SIG-M5 (cell line): ENCODE results near the gene RABGAP1.

Experiments used
- DNase-seq: peaks from one replicate; lab custom pipeline; 2025; lab: John Stamatoyannopoulos, UW

Gene RABGAP1

DNA sequence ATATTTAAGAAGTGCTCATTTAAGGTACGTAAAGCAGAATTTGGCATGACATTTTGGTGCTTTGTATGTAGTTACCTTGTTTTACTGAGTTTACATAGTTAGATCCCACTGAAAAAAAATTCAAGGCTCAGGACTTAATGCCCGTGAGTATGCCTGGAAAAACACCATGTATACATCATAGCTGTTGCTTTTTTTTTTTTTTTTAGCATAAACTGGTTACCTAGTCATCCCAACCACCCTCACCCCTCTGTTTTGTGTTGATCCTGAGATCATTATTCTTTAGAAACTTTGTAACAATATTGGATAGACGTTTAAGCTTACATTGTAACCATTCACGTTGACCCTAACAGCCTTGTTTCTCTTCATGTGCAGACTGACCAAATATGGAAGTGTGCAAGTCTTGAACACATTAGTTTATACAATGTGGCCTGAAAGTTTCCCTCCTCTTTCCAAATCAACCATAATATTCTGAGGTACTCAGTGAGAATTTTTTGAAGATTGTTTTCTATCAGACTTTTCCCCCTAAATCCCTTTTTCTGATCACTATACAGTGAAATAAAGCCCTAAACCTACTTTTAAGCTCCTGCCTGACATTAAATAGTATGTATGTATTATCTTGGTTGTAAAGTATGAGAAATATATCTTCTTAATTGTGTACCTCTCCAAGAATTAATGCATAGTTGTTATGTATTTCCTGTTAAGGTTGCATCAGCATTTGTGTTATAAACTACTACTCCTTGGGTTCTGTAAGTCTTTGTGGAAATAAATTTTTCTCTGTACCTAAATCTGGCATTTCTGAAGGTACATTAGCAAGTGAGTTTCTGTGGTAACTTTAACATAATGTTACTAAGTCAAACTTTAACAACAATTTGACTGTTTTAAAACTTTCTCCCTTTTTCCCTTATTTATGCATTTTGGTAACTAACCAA, 4.4 kb downstream of the RABGAP1 start:
- no peak for DNase-seq

DNA sequence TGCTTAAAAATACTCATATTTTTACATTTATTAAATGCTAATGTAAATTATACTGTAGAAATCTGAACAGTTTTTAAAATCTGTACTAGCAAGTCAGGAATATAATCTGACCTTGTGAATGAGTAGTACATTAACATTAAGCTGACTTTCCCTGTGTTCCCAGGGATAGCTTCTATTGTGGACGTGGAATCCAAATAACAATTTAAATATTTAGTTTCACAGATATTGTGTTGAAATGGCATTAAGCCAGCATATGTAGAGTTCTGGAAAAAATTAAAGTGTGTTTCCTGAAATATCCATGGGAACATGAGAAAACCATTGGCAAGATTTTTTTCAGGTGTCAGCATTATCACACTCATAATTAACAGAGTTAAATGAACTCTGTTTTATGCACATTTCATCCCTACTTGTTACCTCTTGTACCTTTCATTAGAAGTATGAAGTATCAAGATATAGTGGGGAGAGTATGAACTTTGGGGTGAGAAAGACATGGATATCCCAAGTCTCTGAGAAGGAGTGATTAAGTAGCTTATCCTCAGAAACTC, 5.7 kb downstream of the RABGAP1 start:
- no peak for DNase-seq

DNA sequence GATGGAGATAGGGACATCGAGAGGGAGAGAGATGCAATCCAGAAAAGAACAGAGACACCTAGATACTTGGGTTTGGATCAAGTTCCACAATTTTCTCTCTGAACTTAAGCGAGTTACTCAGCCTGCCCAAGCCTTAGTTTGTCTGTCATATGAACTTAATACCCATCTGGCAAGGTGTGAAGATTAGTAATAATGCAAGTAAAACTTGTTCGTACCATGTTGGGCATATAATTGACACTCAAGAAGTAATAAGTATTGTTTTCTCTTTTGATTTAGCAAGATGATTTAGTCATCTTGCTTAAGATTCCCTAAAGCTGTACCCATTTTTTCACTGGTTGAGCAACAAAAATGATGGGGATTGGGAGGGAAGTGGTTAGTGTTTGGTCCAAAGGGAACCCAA, 7.5 kb downstream of the RABGAP1 start:
- DNase-seq, result no peak

DNA sequence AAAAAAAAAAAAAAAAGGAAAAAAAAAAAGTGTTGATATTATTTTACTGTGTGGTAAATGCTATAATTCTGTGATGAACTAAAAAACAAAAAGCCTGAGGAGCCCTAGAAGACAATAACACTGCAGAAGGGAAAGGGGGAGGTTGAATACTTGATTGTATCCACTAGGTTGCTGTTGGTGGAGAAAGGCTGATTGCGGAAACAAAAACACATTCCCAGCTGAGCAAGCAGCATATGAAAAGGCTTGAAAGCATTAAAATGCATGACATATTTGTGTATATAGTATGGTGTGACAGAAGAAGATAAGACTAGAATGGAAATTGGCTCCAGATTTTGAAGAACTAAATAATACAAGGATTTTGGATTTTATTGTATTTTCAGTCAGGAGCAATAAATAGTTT, 8.9 kb downstream of the RABGAP1 start:
- DNase-seq, result no peak

DNA sequence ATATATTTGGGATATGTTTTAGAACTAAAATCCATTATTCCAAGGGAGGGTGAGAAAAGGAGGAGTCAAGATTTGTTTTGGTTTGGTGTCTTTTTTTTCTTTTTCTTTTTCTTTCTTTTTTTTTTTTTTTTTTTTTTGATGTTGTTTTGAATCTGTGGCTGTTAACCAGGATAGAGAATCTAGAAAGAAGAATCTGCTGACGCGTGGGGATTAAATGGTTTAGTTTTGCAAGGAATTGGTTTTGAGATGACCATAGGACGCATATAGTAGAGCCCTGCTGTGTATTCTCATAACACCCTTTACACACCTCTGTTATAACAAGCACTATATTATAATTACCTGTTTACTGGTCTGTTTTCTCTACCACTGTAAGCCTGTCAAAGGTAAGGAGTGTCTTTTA, 9.4 kb downstream of the RABGAP1 start:
- no peak for DNase-seq

DNA sequence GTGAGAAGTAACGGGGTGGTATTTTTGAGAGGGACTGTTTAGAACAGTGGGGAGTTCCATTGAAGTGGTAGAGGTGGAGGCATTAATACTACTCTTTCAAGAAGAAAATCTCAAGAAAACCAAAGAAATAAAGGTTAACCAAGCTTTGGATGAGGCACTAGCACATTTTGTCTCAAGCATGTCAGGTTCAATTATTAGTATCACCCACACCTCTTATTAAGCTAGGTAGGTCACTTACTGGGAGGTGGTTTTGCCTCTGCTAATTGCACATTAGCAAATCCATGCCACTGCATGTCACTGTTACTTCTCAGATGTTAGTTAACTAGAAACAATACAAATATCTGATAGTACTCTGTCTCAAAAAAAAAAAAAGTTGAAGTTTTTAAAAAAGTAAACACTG, 10.2 kb downstream of the RABGAP1 start:
- DNase-seq, result no peak

DNA sequence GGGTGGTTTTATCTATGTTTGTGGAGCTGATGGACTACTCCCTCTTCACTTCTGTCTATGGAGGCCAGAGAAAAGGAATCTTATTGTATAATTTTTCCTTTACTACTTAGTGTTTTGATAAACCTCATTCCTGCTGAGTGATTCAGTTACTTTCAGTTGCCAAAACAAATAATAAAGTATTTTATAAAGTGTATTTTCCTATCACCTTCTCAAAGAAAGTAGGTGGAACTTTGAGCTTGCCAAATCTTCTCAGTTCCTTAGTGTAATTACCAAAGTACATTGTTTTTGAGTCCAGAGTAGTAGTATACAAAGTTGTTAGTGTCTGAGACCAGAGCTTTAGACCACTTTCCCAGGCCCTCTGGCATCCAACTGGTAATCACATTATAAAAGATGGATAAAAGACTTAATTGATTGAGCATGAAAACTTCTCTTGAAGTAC, 13.5 kb downstream of the RABGAP1 start:
- DNase-seq, result no peak

DNA sequence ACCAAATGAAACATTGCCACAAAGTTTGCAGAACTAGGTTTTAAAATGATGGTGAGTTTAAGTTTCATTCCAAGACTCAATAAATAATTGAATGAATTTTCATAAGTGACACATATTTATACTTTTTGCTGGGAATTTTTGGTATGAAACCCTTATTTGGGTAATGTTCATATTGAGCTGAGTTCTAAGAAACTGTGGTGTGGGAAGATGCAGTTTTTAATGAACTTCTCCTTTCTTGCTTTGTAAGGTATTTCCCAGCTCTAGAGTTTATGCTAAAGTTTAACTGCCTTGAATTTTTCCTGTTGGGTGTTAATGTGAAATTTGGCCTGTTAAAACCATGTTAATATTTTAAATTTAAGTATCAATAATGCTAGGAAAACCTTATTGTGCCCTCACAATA, 15.1 kb downstream of the RABGAP1 start:
- DNase-seq, result no peak

DNA sequence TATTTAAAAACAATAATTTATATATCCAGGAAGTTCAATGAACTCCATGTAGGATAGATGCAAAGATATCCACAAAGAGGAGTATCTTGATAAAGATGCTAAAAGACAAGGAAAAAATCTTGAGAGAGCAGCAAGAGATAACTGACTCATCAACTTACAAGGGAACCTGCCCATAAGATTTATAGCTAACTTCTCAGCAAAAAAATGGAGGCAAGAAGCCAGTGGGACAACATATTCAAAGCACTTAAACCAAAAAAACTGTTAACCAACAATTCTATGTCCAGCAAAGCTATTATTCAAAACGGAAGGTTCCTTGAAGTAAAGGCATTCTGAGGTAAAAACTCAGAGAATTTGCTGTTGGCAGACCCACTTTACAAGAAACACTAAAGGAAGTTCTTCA, 20.3 kb downstream of the RABGAP1 start:
- no peak for DNase-seq

DNA sequence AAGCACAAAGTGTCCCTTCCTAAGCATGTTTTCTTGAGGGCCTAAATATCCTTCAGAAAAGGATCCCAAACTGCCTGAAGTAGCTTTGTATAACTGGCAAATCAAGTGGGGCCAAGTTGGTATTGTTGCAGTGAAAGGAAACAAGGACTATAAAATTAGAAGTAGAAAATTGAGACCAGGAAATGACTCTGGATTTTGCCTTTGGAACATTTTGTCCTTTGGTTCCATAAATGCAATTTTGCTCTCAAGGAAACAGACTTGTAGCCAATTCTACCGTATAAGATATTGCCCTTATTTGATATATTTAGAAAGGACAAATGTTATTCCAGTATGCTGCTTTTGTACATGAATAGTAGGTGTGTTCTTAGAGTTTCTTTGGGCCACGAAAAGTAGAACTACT, 34.4 kb downstream of the RABGAP1 start:
- no peak for DNase-seq

DNA sequence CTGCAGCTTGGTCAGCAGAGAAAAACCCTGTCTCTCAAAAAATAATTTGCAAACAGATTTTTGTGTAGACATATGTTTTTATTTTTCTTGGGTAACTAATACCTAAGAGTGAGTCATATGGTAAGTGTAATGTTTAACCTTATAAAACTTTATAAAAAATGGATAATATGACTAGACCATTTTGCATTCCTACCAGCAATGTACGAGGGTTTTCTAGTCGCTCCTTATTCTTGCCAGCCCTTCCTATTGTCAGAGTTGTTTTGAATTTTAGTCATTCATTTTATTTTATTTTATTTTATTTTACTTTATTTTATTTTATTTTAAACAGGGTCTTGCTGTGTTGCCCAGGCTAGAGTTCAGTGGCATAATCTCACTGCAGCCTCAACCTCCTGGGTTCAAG, 37.8 kb downstream of the RABGAP1 start:
- DNase-seq, result no peak

DNA sequence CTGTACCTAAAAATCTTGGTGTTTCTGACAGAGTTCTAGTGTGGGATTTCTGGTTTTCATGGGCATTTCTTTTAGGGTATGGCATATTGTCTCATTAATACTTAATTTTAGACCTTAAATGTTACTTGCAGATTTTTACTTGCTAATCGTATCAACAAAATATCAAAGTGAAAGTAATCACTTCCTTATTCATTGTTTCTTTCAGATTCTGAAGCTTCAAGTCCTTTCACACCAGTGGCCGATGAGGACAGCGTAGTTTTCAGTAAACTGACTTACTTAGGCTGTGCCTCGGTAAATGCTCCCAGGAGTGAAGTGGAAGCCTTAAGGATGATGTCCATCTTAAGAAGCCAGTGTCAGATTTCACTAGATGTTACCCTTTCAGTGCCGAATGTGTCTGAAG, 45.2 kb downstream of the RABGAP1 start:
- no peak for DNase-seq

DNA sequence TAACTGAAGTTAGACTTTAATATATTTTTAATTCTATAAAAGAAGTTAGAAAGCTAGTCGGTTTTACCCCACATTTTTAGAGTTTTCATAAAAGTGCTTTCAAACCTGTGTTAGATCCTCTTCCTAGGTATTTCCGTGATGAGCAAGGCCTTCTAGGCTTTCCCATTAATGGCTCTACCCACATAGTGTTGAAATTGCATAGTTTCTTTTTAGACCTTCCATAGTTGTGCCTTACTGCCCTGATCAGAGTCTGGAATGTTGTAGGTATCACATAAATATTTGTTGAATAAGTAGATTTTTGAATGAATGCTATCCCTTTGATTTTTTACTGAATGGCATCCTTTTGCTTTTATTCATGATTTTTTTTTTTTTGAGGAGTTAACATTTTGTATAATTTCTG, 47.3 kb downstream of the RABGAP1 start:
- DNase-seq, result no peak

DNA sequence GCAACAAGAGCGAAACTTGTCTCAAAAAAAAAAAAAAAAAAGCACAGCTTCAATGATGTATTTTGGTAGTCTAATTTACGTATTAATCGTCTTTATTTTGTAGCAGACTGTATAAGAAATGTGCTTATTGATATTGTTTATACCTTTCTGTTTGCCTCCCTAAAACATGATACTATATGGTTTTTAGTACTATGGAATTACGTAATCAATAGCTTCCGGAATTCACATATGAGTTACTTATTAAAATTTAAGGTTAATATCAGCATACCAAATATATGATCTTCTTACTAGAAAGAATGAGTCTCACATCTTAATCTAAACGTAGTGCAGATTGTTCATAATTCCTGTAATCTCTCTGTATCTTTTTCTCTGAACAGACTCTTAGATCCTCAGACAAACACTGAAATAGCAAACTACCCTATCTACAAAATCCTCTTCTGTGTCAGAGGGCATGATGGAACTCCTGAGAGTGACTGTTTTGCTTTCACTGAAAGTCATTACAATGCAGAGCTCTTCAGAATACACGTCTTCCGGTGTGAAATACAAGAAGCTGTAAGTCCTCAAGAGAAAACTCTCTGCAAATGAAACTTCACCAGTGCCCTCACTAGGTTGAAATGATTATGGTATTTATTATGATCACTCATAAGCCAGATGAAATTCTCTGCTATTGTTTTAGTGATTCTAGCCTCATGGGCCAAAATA, 48.3 kb downstream of the RABGAP1 start:
- no peak for DNase-seq

DNA sequence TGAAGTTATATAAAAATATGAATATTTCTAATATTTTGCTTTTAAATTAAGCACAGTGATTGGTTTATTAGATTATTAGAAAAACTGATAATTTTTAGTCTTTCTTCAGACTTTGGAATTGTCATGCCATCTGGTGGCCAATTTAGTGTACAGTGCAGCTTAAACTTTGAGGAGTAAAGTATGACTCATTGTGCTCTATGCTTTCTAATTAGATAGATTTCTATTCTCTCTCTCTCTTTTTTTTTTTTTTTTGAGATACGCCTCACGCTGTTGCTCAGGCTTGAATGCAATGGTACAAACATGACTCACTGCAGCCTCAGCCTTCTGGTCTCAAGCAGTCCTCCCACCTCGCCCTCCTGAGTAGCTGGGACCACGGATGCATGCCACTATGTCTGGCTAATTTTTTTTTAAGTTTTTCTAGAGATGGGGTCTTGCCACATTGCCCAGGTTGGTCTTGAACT, 50.6 kb downstream of the RABGAP1 start:
- DNase-seq, result no peak

DNA sequence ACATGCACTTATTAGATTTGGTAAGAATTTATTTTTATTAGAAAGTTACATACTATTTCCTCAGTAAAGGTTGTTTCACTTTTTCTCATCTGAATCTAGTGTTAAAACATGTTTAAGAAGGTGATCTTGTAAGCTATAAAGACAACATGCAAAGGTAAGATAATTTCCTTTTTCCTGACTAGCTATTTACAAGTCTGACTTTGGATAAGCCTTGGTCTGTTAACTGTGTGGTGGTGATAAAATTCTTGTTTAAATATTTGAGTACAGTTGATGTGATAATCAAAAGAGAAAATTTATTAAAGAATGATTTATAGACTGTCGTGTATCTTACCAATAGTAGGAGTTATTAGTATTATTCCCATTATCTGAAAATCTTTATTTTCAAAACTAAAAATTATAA, 55.8 kb downstream of the RABGAP1 start:
- DNase-seq, result no peak

DNA sequence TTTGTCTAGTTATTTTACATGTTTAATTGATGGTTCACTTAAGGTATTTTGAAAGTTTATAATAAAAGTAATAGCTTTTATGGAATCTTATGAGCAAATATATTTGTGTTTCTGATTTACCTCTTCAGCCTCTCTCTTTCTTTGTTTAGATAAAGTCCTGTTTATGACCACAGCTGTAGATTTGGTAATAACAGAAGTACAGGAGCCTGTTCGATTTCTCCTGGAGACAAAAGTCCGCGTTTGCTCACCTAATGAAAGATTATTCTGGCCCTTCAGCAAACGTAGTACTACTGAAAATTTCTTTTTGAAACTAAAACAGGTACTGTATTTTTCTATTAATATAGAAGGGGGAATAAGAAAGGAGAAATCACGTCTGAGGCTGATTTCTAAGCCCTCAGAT, 57.6 kb downstream of the RABGAP1 start:
- no peak for DNase-seq

DNA sequence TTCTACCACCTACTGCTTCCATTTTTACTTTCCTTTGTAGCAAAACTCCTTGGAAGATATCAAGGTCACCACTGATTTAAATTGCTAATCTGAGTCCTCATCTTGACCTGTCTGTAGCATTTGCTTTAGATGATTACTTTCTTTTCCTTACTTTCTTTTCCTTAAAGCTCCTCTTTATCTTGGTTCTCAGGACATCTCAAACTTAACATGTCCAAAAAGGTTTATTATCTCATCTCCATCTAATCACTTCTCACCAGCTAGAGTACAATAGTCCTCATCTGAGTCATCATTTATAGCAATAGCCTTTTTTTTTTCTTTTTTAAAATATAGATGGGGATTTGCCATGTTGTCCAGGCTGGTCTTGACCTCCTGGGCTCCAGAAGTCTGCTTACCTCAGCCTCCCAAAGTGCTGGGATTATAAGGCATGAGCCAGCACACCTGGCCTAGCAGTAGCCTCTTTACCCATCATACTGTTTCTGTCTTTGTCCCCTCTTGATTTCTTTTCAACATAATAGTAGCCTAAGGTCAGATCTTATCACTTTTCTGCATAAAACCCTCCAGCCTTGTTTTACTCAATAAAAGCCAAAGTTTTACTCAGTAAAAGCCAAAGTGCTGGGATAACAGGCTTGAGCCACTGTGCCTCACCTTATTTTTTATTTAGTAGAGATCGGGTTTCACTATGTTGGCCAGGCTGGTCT, 59.7 kb downstream of the RABGAP1 start:
- DNase-seq, result no peak

DNA sequence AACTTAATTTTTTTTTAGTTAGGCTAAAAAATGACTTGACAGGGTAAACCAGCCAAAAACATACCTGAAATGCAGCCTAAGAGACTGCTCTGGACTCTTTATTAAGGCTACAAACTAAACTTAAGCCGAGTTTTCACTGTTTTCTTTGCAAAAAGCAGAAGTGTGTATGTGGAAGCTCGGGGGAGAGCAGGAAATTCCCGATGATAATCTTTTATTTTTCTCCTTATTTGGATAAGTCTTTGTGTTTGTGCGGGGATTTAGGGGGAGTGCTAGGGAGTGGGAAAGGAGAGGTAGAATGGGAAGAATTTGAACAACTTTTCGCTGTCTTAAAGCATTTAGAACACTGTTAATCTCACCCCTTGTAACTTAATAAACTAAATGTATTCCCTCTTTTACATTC, 61.9 kb downstream of the RABGAP1 start:
- DNase-seq, result no peak

DNA sequence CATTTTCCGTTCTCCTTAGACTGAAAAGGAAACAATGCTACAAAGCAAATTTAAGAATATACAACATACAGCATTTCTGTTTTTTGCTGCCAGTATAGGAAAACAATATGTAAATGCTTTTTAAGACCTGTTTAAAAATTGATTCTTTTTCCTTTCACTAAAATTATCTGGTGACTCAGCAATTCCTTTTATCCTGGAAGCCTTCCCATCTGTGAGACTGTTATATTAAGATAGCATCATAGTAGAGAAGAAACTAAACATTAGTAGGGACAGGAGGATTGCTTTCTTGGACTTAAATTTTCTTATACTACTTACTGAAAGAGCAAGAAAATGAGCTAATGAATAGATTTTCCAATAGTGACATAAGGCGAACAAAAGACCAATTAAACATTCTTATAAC, 62.6 kb downstream of the RABGAP1 start:
- DNase-seq, result no peak

DNA sequence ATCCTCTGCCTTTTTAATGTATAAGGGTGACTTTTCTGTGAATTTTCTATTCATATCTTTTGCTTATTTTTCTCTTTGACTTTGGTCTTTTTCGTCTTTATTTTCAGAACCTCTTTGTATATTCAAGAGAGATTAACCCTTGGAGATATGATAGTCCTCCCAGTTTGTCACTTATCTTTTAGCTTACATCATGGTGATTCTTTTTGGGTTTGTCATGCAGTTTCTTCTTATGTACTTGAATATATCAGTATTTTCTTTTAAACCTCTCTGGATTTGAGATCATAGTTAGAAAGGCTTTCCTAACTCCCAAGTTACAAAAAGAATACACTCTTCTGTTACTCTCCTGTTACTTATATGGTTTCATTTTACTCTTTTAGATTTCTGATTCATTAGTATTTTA, 65.1 kb downstream of the RABGAP1 start:
- DNase-seq, result no peak

DNA sequence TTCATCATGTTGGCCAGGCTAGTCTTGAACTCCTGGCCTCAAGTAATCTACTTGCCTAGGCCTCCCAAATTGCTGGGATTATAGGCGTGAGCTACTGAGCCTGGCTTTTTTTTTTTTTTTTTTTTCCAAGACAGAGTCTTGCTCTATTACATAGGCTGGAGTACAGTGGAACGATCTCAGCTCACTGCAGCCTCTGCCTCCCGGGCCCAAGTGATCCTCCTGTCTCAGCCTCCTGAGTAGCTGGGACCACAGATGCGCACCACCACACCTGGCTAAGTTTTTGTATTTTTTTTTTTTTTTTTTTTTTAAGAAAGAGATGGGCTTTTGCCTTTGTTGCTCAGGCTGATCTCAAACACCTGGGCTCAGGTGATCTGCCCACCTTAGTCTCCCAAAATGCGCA, 66.4 kb downstream of the RABGAP1 start:
- no peak for DNase-seq

DNA sequence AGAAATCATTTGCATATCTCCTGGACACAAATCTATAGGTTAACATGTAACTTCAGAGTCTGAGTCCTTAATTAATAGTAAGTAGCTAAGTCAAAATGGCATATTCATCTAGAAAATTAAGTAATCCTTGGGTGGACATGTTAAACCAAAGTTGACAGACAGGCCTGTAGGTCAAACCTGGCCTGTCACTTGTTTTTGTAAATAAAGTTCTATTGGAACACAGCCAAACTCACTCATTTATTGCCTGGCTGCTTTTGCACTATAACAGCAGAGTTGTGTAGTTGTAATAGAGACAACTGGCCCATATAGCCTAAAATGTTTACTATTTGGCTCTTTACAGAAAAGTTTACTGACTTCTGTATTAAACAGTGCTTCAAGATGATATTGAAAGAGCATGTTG, 68.1 kb downstream of the RABGAP1 start:
- no peak for DNase-seq
